Gastroesophageal sphincter (tissue), 3 donors: Measurements from ENCODE around the gene PTPRN2.

Experiments used
- POLR2A ChIP-seq, 2 donors: fragments of 450-650 bp; IDR thresholded peaks; one replicate each; pipeline ENCODE4 v1.6.1; 2017; ENCODE audit warnings: antibody characterized with exemption in 2 of 2, mild to moderate bottlenecking in 2 of 2, moderate library complexity in 1 of 2
- TF ChIP-seq, protein P1 (sequence below), 4 experiments: fragments of 200-600 bp in 2 of 4; fragments of 450-650 bp in 2 of 4; sonication (generic) in 1 of 4; IDR thresholded peaks; one replicate each; pipeline ENCODE4 v1.5.1; 2017 to 2019; ENCODE audit warnings: antibody characterized with exemption in 4 of 4, mild to moderate bottlenecking in 2 of 4, moderate library complexity in 2 of 4

DNA sequence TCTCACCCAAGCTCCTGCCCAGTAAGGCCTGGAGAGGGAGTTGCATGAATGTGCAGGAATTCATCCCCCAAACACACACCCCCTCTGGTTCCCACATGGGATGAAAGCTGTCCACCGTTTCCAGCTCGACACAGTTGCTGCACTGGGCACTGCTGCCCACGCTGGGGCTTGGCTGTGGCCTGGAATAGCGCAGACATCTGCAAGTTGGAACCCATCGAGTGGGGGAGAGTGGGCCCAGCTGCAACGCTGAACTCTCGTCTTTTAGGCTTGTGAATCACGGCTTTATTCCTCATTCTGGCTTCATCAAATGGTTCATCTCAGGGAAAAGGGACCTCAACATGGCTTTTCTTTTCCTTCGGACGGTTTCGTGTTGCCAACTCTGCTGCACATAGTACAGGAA, 986.1 kb downstream of the PTPRN2 start:
- no peak for TF ChIP-seq POLR2A (IDR thresholded peaks at IDR 0.05)
- TF ChIP-seq, protein P1, sequence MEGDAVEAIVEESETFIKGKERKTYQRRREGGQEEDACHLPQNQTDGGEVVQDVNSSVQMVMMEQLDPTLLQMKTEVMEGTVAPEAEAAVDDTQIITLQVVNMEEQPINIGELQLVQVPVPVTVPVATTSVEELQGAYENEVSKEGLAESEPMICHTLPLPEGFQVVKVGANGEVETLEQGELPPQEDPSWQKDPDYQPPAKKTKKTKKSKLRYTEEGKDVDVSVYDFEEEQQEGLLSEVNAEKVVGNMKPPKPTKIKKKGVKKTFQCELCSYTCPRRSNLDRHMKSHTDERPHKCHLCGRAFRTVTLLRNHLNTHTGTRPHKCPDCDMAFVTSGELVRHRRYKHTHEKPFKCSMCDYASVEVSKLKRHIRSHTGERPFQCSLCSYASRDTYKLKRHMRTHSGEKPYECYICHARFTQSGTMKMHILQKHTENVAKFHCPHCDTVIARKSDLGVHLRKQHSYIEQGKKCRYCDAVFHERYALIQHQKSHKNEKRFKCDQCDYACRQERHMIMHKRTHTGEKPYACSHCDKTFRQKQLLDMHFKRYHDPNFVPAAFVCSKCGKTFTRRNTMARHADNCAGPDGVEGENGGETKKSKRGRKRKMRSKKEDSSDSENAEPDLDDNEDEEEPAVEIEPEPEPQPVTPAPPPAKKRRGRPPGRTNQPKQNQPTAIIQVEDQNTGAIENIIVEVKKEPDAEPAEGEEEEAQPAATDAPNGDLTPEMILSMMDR (IDR thresholded peaks at IDR 0.05): no peak
